GM19099 (cell line): Measurements from ENCODE around the gene SLC7A4.

ENCODE experiments used
- POLR2A ChIP-seq: IDR thresholded peaks from 3 replicates; pipeline ENCODE4 v1.6.1; 2011; ENCODE audit warnings: low read depth; ENCODE audit not compliant: insufficient read length; ENCODE audit errors: extremely low read depth

SLC7A4 gene

DNA sequence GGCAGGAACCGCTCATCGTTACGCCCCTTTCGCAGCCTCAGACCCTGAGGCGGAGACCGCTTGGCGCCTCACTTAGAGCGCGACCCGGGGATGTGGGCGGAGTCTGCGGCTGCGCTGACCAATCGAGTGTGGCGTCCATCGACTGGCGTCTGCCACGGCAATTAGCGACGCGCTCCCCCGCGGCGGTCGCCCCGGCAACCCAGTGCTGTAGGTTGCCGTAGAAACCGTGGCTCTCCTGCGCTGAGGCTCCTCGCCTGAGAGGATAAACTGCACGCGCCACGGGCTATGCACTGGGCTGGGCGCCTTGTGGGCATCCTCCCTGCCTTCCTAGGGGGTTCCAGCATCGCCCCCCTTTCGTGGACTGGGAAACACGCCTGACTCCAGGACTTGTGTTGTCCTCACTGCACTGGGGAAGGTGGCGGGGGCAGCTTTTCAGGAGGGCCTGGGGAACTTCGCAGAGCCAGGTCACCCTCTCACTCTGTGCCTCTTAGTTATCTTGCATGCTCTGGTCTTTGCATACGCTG, 18.1 kb downstream of the SLC7A4 start:
- peak; percentile 44 for TF ChIP-seq POLR2A

DNA sequence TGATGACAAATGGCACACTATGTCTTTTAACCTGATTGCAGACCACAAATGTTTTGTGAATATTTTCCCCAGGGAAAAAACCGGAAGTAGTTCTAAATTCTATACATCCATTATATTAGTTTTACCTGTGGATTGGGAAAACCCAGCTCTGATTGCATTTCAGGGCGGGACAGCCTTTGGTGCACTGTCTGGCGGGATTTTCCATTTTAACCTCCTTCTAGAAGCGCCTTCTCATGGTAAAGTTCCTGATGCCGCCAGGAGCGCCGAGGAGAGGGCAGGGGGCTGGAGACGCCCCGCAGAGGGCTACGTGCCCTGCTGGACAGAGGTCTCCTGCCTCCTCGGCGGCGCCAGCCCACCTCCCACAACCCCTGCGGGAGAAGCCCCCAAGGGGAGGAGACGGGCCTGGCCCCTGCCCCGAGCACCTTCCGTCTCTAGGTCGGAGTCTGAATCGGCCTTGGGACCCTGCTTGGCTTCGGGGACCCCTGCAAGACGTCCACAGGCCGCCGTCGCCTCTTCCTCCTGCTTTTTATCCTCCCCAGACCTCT, 18.6 kb downstream of the SLC7A4 start:
- no peak for TF ChIP-seq POLR2A

DNA sequence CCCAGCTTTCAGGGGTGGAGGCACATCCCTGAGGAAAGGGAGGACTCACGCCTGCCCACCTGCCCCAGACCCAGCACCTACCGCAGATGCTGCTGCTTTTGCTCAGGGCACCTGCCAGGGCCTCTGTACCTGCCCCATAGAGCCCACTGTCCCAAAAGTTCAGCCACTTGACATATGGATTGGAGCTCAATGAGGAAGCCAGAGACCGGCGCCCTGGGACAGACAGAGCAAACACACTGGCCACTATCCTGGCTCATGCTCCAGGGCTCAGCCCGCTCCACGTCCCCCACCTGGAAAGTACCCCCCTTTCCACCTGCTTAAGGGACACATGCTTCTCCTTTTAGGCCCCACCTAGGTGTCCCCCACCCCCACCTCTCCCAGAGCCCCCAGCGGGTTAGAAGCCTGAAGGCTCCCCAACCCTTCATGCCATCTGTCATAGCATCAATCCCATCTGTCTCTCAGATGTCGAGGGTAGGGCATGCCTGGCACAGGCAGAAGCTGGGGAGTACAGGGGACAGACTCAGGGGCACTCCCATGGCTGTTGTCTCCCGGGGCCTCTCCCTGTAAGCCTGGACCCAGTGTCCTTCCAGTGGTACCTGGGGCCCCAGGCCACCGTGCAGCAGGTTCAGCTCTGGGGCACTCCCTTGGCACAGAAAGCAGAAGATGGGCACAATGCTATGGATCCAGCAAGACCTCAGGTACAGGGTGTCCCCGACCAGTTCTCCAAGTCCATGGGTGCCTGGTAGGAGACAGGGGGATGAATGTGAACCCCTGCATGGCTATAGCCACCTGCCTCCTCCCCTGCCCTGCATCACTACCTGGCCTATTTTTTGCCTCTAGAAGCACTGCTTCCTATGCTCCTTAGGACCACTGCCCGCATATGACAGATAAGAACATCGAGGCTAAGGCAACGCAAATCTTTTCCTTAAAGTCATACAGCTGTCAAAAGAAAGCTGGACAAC, 19.6 kb downstream of the SLC7A4 start:
- TF ChIP-seq POLR2A = no peak

DNA sequence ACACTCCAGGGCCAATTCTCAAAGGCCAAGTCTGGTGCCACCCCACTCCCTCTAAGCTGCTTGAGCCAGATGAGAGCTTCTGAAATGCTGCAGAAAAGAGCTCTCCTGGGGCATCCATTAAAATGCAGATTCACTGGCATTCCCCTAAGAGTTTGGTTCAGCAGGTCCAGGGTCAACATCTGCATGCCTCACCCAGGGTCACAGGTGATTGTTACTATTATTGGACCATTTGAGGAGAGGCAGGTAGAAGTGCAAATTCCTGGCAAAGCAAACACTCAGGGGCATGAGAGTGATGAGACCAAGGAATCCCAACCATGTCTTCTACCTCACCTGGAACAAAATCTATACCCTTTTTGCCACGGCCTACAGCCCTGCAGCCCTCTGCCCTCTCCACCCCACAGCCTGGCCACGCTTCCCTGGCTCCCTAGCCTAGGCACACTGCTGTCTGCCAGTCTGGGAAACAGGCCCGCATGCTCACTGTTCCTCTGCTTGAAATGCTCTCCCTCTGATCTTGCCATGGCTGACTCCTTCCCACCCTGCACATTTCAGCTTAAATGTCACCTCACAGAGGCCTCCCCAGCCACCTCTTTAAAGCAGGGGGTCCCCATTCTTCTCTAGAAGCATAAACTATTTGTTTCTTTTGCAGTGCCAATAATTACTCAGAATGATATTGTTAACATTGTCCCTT, 21.8 kb downstream of the SLC7A4 start:
- no peak for TF ChIP-seq POLR2A

DNA sequence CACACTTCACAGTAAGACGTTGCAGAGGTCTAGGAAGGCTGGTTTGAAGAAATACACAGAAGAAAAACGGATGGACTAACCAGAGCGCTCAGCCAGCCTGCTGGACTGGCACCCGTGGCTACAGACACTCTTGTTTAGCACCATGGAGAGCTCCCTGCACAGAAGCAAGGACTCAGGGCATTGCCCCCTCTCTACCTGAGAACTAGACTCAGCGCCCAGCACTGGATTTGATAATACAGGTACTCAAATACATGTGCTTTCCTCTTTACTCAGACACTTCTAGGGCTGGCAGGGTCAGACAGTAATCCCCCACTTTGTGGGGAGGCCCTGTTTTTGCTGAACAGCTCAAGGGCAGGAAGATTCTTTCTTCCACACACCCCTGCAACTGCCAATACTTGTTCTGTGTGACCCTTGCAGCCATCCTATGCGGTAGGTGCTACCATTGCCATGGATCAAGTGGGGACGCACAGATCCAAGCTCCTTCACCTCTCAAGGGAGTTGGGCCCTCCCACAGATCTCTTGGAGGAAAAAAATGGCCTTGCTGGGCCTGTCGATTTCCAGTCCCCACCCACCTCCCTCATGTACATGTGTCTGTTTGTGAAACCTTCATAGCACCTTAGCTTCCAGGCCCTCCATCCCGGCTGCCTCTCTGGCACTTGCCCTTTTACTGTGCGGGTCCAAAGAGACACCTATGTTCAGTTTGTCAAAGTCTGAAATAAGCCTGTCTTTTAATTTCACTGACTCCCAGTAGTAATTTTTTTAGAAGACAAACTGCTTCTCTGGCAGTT, 22.5 kb downstream of the SLC7A4 start:
- no peak for TF ChIP-seq POLR2A

DNA sequence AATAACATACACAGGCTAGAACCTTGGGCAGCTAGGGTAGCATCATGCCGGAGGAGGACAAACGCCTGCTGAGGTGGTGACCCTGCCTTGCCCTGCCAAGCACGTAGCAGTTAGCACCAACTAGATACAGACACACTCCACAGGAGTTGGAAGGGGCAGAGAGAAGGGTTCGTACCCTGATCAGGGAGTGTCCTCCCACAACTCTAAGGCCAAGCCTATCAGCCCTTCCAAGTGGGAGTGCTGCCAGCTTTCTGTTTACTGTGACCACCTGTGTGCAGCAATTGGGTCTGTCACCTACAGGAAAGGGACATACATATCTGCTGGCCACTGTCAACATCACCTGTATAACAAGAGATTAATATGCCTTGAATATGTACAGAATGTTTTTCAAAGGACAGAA, 28.6 kb downstream of the SLC7A4 start:
- TF ChIP-seq POLR2A = no peak

DNA sequence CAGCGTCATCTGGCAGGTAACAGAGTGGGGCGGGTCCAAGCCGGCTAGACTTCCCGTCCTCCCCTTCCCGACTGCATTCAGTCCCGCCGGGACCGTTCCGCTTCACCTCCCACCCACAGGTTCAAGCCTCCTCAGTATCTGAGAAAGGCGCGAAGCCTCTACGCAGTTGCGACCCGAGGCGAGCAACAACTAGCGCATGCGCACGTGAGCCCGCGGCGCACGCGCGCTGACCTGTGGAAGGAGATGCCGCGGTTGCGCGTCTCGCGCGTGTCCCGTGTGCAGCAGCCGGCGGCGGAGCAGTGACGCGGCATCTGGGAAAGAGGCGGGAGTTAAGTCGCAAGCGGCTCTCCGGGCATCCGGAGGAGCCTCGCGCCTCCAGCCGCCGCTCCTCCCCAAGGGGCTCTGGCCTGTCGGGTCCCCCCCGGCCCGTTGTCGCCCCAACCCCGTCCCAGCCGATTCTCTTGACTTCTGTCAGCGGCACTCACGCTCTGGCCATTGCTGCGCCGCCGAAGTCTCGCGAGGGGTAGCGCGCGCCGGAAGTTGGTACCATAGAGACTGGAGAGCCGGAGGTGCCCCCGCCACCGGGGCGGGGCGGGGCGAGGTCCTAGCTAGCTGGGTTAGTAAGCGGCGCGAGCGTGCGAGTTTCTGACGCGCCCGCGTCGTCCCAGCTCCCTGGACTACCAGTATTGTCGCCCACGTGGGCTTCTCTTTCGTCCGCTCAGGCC, 30.6 kb downstream of the SLC7A4 start, which contains the start of gene THAP7:
THAP7 (minus strand) TSS at position 518 of the 725 bp plus-strand sequence; CDS start at position 311, 207 bp downstream.
- peak; percentile 97 for TF ChIP-seq POLR2A

DNA sequence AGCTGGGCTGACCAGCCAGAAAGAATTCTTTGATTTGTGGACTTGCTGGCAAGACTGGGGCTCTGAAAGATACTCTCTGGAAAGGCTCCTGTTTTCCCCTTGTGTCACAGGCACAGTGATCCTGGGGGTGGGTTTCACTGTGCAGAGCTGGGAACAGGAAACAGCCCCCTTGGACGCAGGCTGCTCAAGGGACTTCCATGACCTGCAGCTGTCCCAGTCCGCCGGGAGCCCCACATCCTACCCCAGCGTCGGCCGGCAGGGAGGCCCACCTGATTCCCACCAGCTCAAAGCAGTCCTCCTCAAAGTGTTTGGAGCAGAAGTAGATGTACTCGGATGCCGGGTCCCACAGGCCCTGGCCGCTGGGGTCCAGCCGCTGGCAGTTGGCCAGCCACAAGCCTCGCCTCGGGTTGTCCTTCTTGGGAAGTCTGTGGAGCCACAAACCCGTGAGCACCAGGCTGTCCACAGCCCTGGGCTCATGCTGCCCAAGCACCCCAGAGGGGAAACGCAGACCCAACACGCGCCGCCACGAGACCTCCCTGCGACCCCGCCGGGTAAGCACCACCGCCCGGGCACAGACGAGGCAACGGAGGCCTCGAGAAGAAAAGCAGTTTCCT, 31.3 kb downstream of the SLC7A4 start:
- TF ChIP-seq POLR2A = no peak

DNA sequence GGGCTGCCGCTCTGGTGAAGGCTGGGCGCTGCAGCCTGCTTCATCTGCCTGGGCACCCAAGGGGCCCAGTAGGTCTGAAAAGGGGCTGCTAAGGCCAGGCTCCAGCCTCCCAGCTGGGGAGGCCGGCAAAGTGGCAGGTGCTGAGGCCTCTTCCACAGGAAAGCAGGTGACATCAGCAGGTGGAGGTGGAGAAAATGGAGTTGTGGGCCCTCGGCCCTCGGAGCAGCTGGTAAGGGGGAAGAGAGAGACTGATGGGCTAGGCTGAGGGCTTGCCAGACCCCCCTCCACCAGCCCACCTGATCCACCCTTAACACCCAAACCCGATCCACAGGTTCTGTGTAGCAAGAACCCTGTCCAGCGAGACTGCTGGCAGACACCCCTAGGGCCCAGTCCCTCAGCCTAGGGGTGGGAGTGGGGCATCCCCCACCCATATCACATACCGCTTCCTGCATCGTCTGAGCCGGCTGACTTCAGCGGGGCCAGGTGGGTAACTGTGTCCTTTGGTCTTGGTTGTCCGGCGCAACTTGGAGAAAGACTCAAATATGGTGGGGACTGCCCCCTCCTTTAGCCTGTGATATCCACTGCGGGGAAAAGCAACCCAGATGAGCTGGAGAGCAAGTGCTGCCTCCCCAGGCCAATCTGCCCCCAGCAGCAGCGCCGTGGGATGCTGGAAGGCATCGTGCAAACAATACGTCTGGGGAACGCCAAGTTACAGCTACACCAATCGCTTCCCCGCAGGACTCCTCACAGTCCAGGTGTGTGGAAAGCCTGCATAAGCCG, 32.0 kb downstream of the SLC7A4 start:
- peak; percentile 23 for TF ChIP-seq POLR2A

DNA sequence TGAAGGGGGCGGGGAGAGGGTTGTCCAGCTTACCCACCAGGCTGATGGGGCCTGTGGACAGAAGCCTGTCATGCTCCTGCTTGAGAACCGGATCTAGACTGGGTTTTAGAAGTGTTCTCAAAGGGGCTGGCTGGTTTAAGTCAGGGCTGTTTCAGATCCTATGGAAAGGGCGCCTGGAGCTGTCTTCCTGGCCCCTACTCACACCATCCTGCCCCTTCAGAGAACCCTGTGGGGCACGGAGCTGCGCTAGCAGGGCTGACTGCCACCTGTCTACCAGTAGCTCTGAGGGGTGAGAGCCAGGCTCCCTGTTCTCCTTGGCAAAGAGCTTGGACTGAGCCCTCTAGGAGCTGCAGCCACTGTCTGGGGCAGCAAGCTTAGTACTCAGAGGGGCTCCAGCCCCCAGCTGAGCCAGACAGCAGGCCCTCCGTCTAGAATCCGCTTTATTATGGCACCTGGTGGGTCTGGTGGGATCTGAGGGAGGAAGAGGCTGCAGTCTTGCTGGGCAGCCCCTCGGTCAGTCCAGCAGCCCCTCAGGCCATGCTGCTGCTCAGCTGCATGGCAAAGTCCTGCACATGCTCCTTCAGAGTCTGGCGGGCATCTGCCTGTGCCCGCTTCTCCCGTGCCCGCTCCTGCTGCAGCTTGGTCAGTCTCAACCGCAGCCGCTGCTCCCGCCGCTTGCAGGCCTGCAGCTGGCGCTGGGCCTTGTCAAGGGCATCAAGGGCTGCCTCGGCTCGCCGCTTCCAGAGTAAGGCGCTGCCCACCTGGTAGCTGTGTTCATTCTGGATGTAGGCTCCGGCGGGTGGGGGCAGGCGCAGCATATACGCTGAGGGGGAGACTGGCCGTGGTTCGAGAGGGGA, 32.8 kb downstream of the SLC7A4 start:
- TF ChIP-seq POLR2A = no peak

DNA sequence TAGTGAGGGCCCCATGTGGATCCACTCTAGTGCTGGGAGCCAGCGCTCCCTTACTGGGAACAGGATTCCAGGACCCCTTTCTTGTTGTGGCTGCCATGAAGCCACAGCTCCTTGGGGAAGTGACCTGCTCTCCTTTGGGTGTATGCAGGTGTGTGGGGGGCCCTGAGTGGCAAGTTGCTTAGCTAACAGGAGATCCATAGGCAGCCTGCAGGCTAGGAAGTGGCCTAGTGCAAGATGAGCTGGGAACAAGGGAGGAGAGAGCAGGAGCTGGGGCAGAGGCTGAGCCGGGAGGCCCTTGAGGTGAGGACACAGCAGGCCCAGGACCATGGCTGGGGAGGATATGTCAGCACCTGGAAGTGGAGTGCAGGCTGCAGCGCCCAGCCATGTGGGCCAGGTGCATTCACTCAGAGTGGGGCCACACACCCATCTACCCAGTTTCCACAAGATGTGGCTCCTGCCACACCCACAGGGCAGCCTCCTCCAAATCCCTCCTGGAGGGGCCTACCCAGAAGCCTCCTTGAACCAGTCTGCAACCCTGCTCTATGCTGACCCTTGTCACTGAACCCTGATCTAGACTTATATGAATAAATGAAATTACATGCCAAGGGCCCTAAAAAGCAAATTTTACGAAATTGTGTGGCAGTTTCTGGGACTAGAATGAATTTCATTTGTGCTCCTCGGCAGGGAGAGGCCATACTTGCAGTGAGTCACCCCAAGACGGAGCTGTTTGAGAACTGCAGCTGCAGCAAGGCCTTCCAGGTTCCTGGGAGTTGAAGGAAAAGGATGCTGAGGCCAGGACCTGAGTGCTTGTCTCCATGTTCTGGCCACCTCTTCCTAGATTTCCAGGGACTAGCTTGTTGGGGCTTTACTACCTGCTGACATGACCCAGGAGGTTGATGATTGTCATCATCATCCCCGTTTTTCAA, 33.7 kb downstream of the SLC7A4 start:
- no peak for TF ChIP-seq POLR2A
